Aorta (tissue), 5 donors: ENCODE results near the gene ZNF653. TPM values are rescaled to one million over a fixed set of nuclear protein-coding genes. Genes with fewer than 3 reads are reported as not detected.
"Not testable (repeated sequence)": the region's sequence is repeated elsewhere in the genome, so short reads cannot be mapped to it uniquely, and the experiment has no call there.

ENCODE experiments used
- ATAC-seq: fragments of 200-7000 bp; cut with Tn5 transposase; one replicate; pipeline ENCODE4 v1.9.1; 2022; ENCODE audit warnings: moderate library complexity; ENCODE audit not compliant: low FRiP score
- DNase-seq, 2 donors: peaks; one replicate each; pipeline ENCODE4 v3.0.0-alpha.2; 2020
- H3K27ac ChIP-seq, 2 donors: one replicate each; pipeline ENCODE4 v1.5.1; 2013; ENCODE audit warnings: low read length in 2 of 2, mild to moderate bottlenecking in 2 of 2, moderate library complexity in 2 of 2, control low read depth in 1 of 2, inconsistent platforms in 1 of 2, low read depth in 1 of 2
- H3K27me3 ChIP-seq, 2 donors: one replicate each; pipeline ENCODE4 v1.6.1; 2013; ENCODE audit warnings: control low read depth in 1 of 2, low read length in 1 of 2, mild to moderate bottlenecking in 1 of 2, moderate library complexity in 1 of 2; ENCODE audit not compliant: insufficient read depth in 2 of 2, control insufficient read depth in 1 of 2
- H3K36me3 ChIP-seq, 2 donors: one replicate each; pipeline ENCODE4 v1.6.1; 2013; ENCODE audit warnings: control low read depth in 1 of 2, low read length in 1 of 2, mild to moderate bottlenecking in 1 of 2; ENCODE audit not compliant: insufficient read depth in 2 of 2, control insufficient read depth in 1 of 2
- H3K4me1 ChIP-seq, 2 donors: one replicate each; pipeline ENCODE4 v1.6.1; 2013; ENCODE audit warnings: low read length in 2 of 2, control low read depth in 1 of 2, mild to moderate bottlenecking in 1 of 2, moderate library complexity in 1 of 2; ENCODE audit not compliant: insufficient read depth in 2 of 2, control insufficient read depth in 1 of 2
- H3K4me3 ChIP-seq, 2 donors: one replicate each; pipeline ENCODE4 v1.5.1; 2013; ENCODE audit warnings: low read length in 2 of 2, control low read depth in 1 of 2, mild to moderate bottlenecking in 1 of 2
- H3K9me3 ChIP-seq: one replicate; pipeline ENCODE4 v1.6.1; 2013; ENCODE audit warnings: mild to moderate bottlenecking, low read length; ENCODE audit not compliant: control insufficient read depth
- WGBS, 2 donors: extraction: QIAGEN DNeasy Blood & Tissue Kit; methylation state at CpG; one replicate each; pipeline ENCODE4 v1.1.7; 2013; 5-methylcytosine and 5-hydroxymethylcytosine counted together
- intact Hi-C, 2 donors: fragments of 100-400 bp; cut with DNase I; formaldehyde crosslinking; loops; one replicate each; pipeline versions ENCODE4 v1.14.2 to v1.15.0; 2022
- polyA plus RNA-seq, 2 donors: library from polyadenylated mRNA; stranded (reverse); fragments of 200-250 nt; gene quantifications; one replicate each; pipeline ENCODE4 v1.2.3, GENCODE V29; 2013
- total RNA-seq, 2 donors: library from RNA; stranded (reverse); fragmentation: NEBNext Ultra II Directional; extraction: Animal tissue kit (Norgen Biotek cat#: 25700); gene quantifications; one replicate each; pipeline ENCODE4 v1.2.1, GENCODE V29; 2021
- donor health status: healthy with polysubstance abuse.
- donor health status: Bipolar disorder and iron deficiency.
- donor health status: DM: no; HTN: no; CAD: no.
- donor health status: DM: no; HTN: no; CAD: no.
- donor health status: DM: yes; HTN: yes; CAD: no.

Gene ZNF653
- total and polyA plus RNA-seq, 4 donors = 5.4 to 22.5 (median 11.5) TPM

DNA sequence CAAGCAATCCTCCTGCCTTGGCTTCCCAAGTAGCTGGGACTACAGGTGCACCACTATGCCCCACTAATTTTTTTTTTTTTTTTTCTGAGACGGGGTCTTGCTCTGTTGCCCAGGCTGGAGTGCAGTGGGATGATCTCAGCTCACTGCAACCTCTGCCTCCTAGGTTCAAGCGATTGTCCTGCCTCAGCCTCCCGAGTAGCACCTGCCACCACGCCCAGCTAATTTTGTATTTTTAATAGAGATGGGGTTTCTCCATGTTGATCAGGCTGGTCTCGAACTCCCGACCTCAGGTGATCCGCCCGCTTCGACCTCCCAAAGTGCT is 50.4 kb downstream of the ZNF653 start:
- intact Hi-C loops, H3K4me3 ChIP-seq, ATAC-seq, H3K4me1 ChIP-seq, H3K36me3 ChIP-seq, H3K9me3 ChIP-seq, H3K27me3 ChIP-seq, DNase-seq, H3K27ac ChIP-seq: not testable (repeated sequence)
- 89 to 91% methylated on average over 9 of the region's 9 CpGs for WGBS, 2 donors

DNA sequence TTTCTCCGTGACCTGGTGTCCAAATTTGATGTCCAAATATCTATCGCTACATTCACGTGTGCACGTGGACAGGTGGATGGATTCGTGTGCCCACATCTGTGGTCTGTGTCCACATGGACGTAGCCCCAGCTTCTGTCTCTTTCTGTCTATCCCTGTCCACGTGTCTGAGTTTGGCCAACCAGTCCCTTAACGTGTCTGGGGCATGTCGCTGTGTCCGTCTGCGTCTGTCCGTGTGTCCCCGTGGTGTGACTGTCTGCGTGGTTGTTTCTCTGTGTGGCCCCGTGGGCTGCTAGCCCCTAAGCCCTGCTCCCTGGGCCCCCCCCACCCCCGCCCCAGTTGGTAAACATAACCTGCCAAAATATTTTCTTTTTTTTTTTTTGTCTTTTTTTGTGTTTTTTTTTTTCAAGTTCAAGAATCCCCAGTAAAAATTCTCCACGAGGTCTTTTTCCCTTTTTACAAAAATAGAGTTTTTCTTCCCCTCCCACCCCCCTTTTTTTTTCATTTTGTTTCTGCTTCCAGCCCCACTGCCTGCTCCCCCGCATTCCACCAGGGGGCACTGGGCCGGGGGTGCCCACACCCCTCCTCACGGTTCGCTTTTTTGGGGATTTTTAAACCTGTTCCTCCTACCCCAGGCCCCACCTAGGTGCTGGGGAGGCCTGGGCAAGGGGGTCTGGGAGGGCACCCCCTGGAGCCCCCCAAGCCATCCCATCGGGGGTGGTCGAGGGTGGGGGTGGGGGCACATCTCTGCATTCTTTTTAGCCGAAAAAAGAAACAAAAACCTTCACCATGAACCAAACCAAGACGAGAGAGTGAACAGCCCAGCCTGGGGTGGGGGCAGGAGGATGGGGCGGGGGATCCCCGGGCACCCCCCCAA is 51.9 kb downstream of the ZNF653 start:
- Histone ChIP-seq H3K9me3 (no peaks in the 10 kb centered on the region), H3K4me1 (no peaks in the 10 kb centered on the region), H3K27me3 (no peaks in the 10 kb centered on the region), H3K27ac (no peak overlapping the region), H3K4me3 (no peak overlapping the region), H3K36me3 (no peaks in the 10 kb centered on the region)
- intact Hi-C loops = no loop called here
- ATAC-seq (no peak), DNase-seq (no peak)
- 53 to 55% methylated on average over 27 of the region's 27 CpGs for WGBS, 2 donors

- intact Hi-C loops = no loop called here
- Histone ChIP-seq H3K36me3 (peaks cover 0 to 2% of the 10 kb centered on the region in 2 donors), H3K27me3 (no peaks in the 10 kb centered on the region), H3K4me3 (no peak overlapping the region), H3K27ac (no peak overlapping the region), H3K9me3 (no peaks in the 10 kb centered on the region), H3K4me1 (no peaks in the 10 kb centered on the region)
- 78 to 80% methylated on average over 31 to 33 of the region's 33 CpGs for WGBS, 2 donors
- ATAC-seq = no peak
- no peak for DNase-seq
Measured at GRCh38 chr19:11452620-11453310, 52.9 kb downstream of the ZNF653 start.

DNA sequence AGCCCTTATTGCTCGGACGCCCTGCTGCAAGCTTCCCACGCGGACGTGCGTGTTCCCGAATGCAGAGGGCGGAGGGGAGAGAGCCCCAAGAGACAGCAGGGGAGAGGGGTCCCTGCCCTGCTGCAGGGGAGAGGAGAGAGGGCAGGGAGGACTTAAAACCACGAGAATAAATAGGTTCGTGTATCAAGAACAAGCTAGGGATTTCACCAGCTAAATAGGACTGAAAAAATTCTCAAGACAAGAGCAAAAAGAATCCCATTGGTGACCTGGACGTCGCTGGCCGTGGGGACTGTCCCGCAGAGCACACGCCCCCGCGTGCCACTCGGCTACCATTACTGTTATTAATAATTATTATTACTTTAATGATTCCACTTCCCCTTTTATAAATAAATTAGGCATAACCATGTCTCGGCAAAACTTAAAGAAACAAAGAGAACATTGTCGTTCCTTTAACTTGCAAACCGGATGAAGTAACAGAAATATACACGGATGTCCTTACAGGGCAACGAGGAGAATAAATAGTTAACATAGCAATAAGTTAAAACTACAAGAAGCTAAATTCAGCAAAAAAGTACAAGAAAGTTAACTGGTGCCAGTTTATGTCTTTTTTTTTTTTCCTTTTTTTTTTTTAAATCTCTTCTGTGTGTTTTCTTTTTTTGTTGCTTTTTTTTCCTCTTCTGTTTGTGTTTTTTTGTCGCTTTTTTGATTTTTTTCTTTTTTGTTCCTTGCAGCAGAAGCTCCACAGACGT is 53.6 kb downstream of the ZNF653 start:
- Histone ChIP-seq H3K9me3 (no peaks in the 10 kb centered on the region), H3K27ac (no peak overlapping the region), H3K36me3 (peaks cover 0 to 2% of the 10 kb centered on the region in 2 donors), H3K4me1 (no peaks in the 10 kb centered on the region), H3K4me3 (no peak overlapping the region), H3K27me3 (no peaks in the 10 kb centered on the region)
- intact Hi-C loops = no loop called here
- 11 to 12% methylated on average over 25 of the region's 25 CpGs for WGBS, 2 donors
- ATAC-seq (no peak), DNase-seq (no peak)

DNA sequence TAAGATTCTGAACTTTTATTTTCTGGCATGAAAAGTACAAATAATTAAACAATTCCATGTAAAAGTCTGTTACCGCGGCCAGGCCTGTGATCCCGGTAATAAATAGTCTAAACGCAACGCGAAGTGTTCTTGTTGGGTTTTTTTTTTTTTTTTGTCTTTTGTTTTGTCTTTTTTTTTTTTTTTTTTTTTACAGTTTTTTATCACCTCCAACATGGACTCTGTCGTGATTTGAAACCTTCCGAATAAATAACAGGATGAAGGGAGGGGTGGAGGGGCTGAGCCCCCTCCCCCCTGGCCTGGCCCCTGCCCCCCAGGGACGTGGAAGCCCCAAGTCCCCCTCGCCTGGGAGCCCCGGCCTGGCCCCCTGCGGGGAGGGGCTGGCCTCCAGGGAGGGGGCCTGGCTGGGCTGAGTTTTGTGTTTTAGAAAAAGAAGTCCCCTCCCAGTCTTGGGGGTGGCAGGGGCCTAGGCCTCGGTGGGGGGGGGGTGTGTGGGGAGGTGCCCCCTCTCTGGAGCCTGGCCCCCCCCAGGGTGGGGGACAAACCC is 54.2 kb downstream of the ZNF653 start:
- H3K27me3 ChIP-seq = no peaks in the 10 kb centered on the region
- WGBS, 2 donors = 29 to 30% methylated on average over 12 to 13 of the region's 13 CpGs
- no peaks in the 10 kb centered on the region for H3K9me3 ChIP-seq
- DNase-seq (no peak), ATAC-seq (no peak)
- intact Hi-C loops = no loop called here
- H3K36me3 ChIP-seq = peaks cover 0 to 2% of the 10 kb centered on the region in 2 donors
- no peak overlapping the region for H3K4me3 ChIP-seq
- H3K4me1 ChIP-seq = no peaks in the 10 kb centered on the region
- no peak overlapping the region for H3K27ac ChIP-seq

- Histone ChIP-seq H3K4me3 (no peak overlapping the region), H3K4me1 (no peaks in the 10 kb centered on the region), H3K27me3 (no peaks in the 10 kb centered on the region), H3K27ac (no peak overlapping the region), H3K36me3 (peaks cover 0 to 2% of the 10 kb centered on the region in 2 donors), H3K9me3 (no peaks in the 10 kb centered on the region)
- intact Hi-C loops = no loop called here
- 83 to 88% methylated on average over 21 of the region's 21 CpGs for WGBS, 2 donors
- DNase-seq = no peak
- ATAC-seq = no peak
Measured at GRCh38 chr19:11450570-11451326, 54.9 kb downstream of the ZNF653 start.

- no peak overlapping the region for H3K27ac ChIP-seq
- DNase-seq (no peak), ATAC-seq (no peak)
- peaks cover 0 to 2% of the 10 kb centered on the region in 2 donors for H3K36me3 ChIP-seq
- 90 to 93% methylated on average over 31 of the region's 31 CpGs for WGBS, 2 donors
- no peaks in the 10 kb centered on the region for H3K4me1 ChIP-seq
- H3K27me3 ChIP-seq = no peaks in the 10 kb centered on the region
- H3K4me3 ChIP-seq = no peak overlapping the region
- intact Hi-C loops = loop anchor here in 1 of 2 donors (10.0 kb wide), 1 partner anchor 314 kb away; no protein-coding TSS in a partner anchor
- H3K9me3 ChIP-seq = no peaks in the 10 kb centered on the region
Measured at GRCh38 chr19:11448923-11449554, 56.6 kb downstream of the ZNF653 start.
